ENCODE results near the gene NF1.

- TF ChIP-seq CTCF (IDR thresholded peaks at IDR 0.05; ENCODE audit: low read depth, low read length) (no peak), EZH2phosphoT487 (IDR thresholded peaks at IDR 0.05; ENCODE audit: low read depth) (no peak)
These were observed 100.5 kb downstream of the NF1 start for GRCh38 chr17:31195305-31195704.

Data from OCI-LY3 (cell line).